GM19324 (cell line): Measurements from ENCODE around the gene GDPD3.

Experiments used
- ATAC-seq: cut with Tn5 transposase; IDR thresholded peaks from one replicate; pipeline ENCODE4 v1.9.1; 2021; ENCODE audit warnings: mild to moderate bottlenecking, moderate library complexity; ENCODE audit not compliant: unreplicated experiment, low FRiP score

GDPD3 gene

DNA sequence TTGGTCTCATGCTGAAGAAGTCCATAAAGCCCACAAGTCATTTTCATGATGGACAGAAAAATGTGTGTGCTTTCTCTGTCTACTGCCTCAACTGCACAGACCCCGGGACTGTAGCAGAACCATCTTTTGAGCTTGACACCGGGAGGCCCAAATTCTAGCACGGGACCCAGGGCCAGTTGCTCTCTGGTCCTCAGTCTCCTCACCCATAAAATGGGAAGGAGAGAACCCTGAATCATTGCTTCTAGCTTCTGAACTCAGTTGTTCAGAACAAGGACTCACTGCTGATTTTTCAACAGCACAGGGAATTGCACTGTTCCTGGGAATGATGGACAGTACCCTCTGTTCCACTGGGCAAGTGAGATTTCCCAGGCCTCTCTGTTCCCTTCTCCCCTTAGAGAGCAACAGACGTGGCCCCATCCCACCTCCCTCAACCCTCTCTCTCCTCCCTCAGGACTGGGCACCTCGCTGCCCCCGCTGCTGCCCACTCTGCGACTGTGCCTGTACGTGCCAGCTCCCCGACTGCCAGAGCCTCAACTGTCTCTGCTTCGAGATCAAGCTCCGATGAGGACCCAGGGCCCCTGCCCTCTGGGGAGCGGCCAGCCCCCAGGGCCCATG lies 50.0 kb downstream of the GDPD3 start:
- no peak for ATAC-seq

- ATAC-seq: no peak
Measured at GRCh38 chr16:30060836-30061554, 52.3 kb downstream of the GDPD3 start.

GRCh38 chr16:30060346-30060745 lies 53.0 kb downstream of the GDPD3 start:
- ATAC-seq: no peak

GRCh38 chr16:30054959-30055553 lies 58.3 kb downstream of the GDPD3 start:
- no peak for ATAC-seq
